Skeletal muscle tissue (tissue), 4 donors: Measurements from ENCODE around the gene PPT2. TPM values are rescaled to one million over a fixed set of nuclear protein-coding genes. Genes with fewer than 3 reads are reported as not detected.

Source experiments
- H3K27ac ChIP-seq: one replicate; pipeline ENCODE4 v1.7.0; 2013; ENCODE audit warnings: mild to moderate bottlenecking, low read depth, low read length, inconsistent platforms
- H3K27me3 ChIP-seq, 3 donors: one replicate each; pipeline ENCODE4 v1.7.0; 2013; ENCODE audit warnings: low read length in 3 of 3; ENCODE audit not compliant: control insufficient read depth in 3 of 3, insufficient read depth in 3 of 3
- H3K36me3 ChIP-seq, 3 donors: one replicate each; pipeline ENCODE4 v1.7.0; 2013; ENCODE audit warnings: low read length in 3 of 3; ENCODE audit not compliant: control insufficient read depth in 3 of 3, insufficient read depth in 3 of 3
- H3K4me1 ChIP-seq, 3 donors: one replicate each; pipeline ENCODE4 v1.7.0; 2013; ENCODE audit warnings: low read length in 3 of 3, mild to moderate bottlenecking in 3 of 3; ENCODE audit not compliant: control insufficient read depth in 3 of 3, insufficient read depth in 3 of 3
- H3K4me3 ChIP-seq, 3 donors: one replicate each; pipeline ENCODE4 v1.7.0; 2013; ENCODE audit warnings: low read length in 3 of 3
- H3K9ac ChIP-seq, 3 donors: one replicate each; pipeline ENCODE4 v1.7.0; 2013; ENCODE audit warnings: low read length in 3 of 3, mild to moderate bottlenecking in 3 of 3, moderate library complexity in 2 of 3, low read depth in 1 of 3
- H3K9me3 ChIP-seq, 3 donors: one replicate each; pipeline ENCODE4 v1.7.0; 2013; ENCODE audit warnings: low read length in 3 of 3; ENCODE audit not compliant: control insufficient read depth in 3 of 3
- total RNA-seq: library from RNA; depleted of rRNA; stranded (reverse); fragments of >200 nt; gene quantifications from one replicate; pipeline ENCODE4 v1.2.3, GENCODE V29; 2014
- donor health status: Osteomylitis.

Gene PPT2
- total RNA-seq, 1 donor from 2014 or later, result 31.3 TPM

DNA sequence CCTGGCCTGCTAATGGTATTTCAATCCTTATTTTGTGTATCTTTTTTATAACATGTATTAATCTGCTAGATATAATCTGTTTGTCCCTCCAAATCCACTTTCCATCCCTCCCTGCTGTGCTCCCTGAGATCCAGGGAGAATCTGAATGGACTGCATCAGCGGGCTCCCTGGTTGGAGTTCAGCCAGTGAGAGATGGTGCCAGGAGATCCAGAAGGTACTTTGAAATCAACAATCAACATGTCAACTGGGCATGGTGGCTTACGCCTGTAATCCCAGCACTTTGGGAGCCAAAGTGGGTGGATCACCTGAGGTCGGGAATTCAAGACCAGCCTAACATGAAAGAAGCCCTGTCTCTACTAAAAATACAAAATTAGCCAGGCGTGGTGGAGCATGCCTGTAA lies 30.3 kb upstream of the PPT2 start:
- no peak overlapping the region for H3K9ac ChIP-seq
- H3K27ac ChIP-seq, result no peak overlapping the region
- no peaks in the 10 kb centered on the region for H3K27me3 ChIP-seq
- peaks cover 21 to 29% (median 27%) of the 10 kb centered on the region in 3 donors for H3K4me1 ChIP-seq
- H3K36me3 ChIP-seq, result peaks cover 49 to 52% (median 50%) of the 10 kb centered on the region in 3 donors
- H3K4me3 ChIP-seq, result no peak overlapping the region
- H3K9me3 ChIP-seq, result no peaks in the 10 kb centered on the region

- no peaks in the 10 kb centered on the region for H3K27me3 ChIP-seq
- H3K9ac ChIP-seq, result peak overlapping the region in 2 of 3 donors; percentile 90 to 97
- peak overlapping the region; percentile 97 to 100 (median 99) for H3K4me3 ChIP-seq
- no peaks in the 10 kb centered on the region for H3K9me3 ChIP-seq
- peaks cover 24 to 31% (median 28%) of the 10 kb centered on the region in 3 donors for H3K4me1 ChIP-seq
- peaks cover 28 to 32% (median 30%) of the 10 kb centered on the region in 3 donors for H3K36me3 ChIP-seq
- no peak overlapping the region for H3K27ac ChIP-seq
These were observed 27.1 kb upstream of the PPT2 start for GRCh38 chr6:32126880-32127279.

GRCh38 chr6:32127409-32127716 lies 26.6 kb upstream of the PPT2 start:
- peak overlapping the region; percentile 97 to 100 (median 99) for H3K4me3 ChIP-seq
- H3K9ac ChIP-seq, result peak overlapping the region; percentile 90 to 97 (median 97)
- H3K27me3 ChIP-seq, result no peaks in the 10 kb centered on the region
- peaks cover 24 to 31% (median 28%) of the 10 kb centered on the region in 3 donors for H3K4me1 ChIP-seq
- peak overlapping the region; percentile 89 for H3K27ac ChIP-seq
- H3K36me3 ChIP-seq, result peaks cover 24 to 28% (median 27%) of the 10 kb centered on the region in 3 donors
- H3K9me3 ChIP-seq, result no peaks in the 10 kb centered on the region

DNA sequence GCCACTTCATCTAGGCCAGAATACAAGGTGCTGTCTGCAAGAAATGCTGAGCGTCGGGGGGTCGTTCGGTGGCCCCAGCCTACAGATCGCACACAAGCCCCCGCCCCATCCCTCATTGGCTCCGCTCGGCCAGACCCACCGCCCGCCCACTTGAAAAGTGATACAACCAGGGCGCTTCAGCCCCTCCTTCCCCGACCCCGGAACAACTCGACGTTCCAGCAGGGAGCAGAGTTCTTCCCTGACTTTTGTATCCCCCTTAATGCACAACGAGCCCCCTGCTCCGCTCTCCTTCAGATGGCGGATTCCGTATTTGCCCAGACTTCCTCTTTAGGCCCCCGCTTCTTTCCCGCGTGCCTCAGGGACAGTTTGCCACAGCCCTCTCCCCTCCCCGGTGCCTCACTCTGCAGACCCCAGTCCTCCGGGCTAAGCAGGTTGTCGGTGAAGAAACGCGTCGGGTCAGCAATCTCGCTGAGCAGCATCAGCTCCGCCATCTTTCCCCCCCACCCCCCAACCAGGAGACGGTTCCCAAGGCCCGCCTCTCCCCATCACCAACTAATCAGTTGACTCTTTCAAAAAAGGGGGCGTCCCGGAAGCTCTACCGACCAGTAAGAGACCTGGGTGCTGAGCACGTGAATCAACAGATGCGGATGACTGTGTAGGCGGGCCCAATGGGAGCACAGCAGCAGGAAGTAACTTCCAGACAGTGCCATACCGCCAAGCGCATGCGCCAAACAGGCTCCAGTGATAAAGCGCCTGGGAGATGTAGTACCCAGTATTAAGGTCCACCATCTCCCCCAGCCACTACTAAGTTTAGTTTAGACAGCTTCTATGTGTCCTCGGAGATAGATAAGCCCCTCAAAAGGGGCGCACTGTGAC lies 26.0 kb upstream of the PPT2 start, which contains the start of gene ATF6B:
TSS of gene ATF6B (minus strand) at position 530 of the 876 bp plus-strand sequence. CDS start at position 491, 39 bp downstream.
- Histone ChIP-seq H3K27ac (peak within 1 kb of the TSS; percentile 91), H3K27me3 (no peaks in the 10 kb centered on the region), H3K9me3 (no peaks in the 10 kb centered on the region), H3K4me3 (peak within 1 kb of the TSS; percentile 97 to 100 (median 99)), H3K9ac (peak within 1 kb of the TSS; percentile 90 to 97 (median 97)), H3K36me3 (peaks cover 24 to 26% (median 25%) of the 10 kb centered on the region in 3 donors), H3K4me1 (peaks cover 24 to 31% (median 28%) of the 10 kb centered on the region in 3 donors)

DNA sequence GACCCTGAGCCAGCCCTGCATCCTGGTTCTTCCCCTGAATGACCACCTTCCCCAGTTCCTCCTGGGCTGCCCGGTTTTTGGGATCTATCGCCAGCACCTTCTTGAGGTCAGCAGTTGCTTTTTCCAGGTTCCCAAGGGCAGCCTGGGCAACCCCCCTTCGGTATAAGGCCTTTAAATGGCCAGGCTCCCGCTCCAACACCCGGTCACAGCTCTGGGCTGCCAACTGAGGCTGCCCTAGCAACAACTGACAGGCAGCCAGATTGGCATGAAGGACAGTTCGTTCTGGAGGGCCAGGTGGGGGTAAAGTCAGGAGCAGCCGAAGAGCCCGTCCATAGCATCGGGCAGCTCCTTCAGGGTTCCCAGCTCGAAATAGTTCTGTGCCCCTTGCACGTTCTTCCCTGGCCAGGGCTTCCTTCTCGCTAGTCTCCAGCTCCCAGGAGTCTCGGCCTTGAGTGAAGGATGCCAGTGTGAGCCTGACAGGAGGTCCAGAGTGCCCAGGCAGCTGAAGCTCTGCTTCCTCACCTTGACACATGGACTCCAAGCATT lies 25.1 kb upstream of the PPT2 start:
- Histone ChIP-seq H3K27ac (peak overlapping the region; percentile 91), H3K27me3 (no peaks in the 10 kb centered on the region), H3K9me3 (no peaks in the 10 kb centered on the region), H3K4me3 (peak overlapping the region; percentile 61 to 94 (median 83)), H3K4me1 (peaks cover 24 to 31% (median 28%) of the 10 kb centered on the region in 3 donors), H3K36me3 (peaks cover 20 to 21% (median 21%) of the 10 kb centered on the region in 3 donors), H3K9ac (peak overlapping the region; percentile 24 to 86 (median 83))

- Histone ChIP-seq H3K27ac (peak overlapping the region; percentile 91), H3K9ac (peak overlapping the region; percentile 83 to 86 (median 86)), H3K4me3 (peak overlapping the region; percentile 61 to 94 (median 83)), H3K4me1 (peaks cover 24 to 31% (median 28%) of the 10 kb centered on the region in 3 donors), H3K9me3 (no peaks in the 10 kb centered on the region), H3K27me3 (no peaks in the 10 kb centered on the region), H3K36me3 (peaks cover 15 to 19% (median 16%) of the 10 kb centered on the region in 3 donors)
These were observed 24.4 kb upstream of the PPT2 start for GRCh38 chr6:32129297-32130088.

DNA sequence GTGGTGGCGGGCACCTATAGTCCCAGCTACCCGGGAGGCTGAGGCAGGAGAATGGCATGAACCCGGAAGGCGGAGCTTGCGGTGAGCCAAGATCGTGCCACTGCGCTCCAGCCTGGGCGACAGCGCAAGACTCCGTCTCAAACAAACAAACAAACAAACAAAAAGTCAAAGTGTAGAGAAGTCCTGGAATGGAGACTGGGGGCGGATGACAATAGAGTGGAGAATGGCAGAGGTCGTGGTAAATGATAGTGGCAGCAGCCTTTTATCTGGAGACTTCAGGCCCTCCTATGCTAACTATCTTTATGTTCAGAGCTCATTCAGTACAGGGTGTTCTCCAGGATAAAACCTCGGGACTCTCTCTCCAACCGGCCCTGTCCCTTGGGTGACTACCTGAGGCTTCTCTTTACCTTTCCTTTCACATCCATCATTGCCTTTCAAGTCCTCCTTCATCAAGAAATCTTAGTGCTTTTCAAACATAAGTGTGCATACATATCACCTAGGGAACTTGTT lies 22.4 kb upstream of the PPT2 start:
- H3K4me1 ChIP-seq, result peaks cover 24 to 27% (median 27%) of the 10 kb centered on the region in 3 donors
- peaks cover 0 to 9% (median 2%) of the 10 kb centered on the region in 3 donors for H3K36me3 ChIP-seq
- no peak overlapping the region for H3K27ac ChIP-seq
- no peak overlapping the region for H3K9ac ChIP-seq
- no peak overlapping the region for H3K4me3 ChIP-seq
- no peaks in the 10 kb centered on the region for H3K27me3 ChIP-seq
- H3K9me3 ChIP-seq, result no peaks in the 10 kb centered on the region

DNA sequence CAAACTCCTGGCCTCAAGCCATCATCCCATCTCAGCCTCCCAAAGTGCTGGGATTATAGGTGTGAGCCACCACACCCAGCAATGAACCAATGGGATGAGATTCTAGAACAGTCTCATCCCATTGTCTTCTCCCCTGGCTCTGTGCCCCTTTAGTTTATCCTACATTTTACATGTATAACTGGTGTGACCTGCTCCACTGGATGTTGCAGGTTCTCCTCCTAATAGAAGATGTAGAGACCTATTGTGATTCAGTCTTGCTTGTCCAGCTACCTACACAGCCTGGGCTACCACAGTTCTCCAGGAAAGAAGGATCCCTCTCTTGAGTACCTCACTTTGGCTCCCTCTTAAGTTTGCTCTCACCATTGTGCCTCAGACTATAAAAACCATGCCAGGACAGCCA lies 21.8 kb upstream of the PPT2 start:
- no peaks in the 10 kb centered on the region for H3K27me3 ChIP-seq
- no peak overlapping the region for H3K4me3 ChIP-seq
- H3K36me3 ChIP-seq, result peaks cover 0 to 3% (median 0%) of the 10 kb centered on the region in 3 donors
- H3K9me3 ChIP-seq, result no peaks in the 10 kb centered on the region
- H3K9ac ChIP-seq, result no peak overlapping the region
- no peak overlapping the region for H3K27ac ChIP-seq
- peaks cover 20 to 22% (median 21%) of the 10 kb centered on the region in 3 donors for H3K4me1 ChIP-seq

DNA sequence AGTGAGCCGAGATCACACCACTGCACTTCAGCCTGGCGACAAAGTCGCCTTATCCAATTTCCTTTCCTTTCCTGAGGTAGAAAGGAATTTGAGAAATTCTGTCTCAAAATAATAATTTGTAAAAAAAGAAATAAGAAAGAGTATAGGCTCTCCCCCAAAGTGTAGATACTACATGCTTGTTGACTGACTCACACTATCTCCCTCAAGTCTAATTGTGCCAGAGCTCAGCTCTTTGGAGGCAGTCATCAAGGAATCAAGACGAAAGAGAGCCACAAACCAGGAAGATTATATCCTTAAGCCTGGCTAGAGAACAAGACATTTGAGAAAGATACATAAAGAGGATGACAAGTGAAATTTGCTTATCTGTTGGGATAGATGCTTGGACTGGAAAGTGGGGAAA lies 20.2 kb upstream of the PPT2 start:
- no peaks in the 10 kb centered on the region for H3K9me3 ChIP-seq
- no peaks in the 10 kb centered on the region for H3K27me3 ChIP-seq
- no peaks in the 10 kb centered on the region for H3K36me3 ChIP-seq
- no peak overlapping the region for H3K4me3 ChIP-seq
- no peak overlapping the region for H3K9ac ChIP-seq
- H3K27ac ChIP-seq, result no peak overlapping the region
- peaks cover 10 to 13% (median 10%) of the 10 kb centered on the region in 3 donors for H3K4me1 ChIP-seq
